ENCODE measurements around the gene CFAP161. TPM values are rescaled to one million over a fixed set of nuclear protein-coding genes. Genes with fewer than 3 reads are reported as not detected.

The CFAP161 gene
- total RNA-seq, 1 experiment from 2014 or later = 0.39 TPM

DNA sequence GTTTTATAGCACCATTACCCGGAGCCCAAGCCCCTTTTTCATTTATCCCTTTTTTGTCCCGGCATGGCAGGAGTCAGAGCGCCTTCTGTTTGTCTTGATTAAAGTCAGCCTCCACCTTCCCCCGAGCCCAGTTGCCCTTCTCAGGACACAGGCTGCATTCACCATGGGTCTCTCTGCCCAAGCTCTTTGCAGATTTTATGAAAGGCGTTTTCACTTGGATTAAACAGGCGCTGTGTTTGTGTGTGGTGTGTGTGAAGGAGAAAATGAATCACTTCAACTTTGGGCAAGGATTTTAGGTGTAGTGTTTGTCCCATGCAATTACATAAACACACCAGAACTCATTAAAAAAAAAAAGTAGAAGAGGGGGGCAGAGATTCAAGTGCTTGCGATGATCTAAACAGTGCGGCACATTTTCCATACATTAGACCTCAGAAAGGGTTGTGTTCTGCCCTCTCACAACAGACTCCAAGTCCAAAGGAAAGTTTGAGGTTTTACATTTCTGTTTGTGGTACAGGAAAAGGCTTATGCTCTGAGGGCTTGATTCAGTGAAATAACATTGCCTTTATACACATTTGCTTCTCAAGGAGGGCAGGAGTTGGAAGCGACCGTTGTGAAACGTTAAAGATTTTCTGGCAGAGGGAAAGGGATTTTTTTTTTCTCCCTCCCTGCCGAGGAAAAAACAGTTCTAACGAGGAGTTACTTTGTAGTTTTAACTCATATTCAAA, 48.1 kb downstream of the CFAP161 start:
- no peak for DNase-seq (ENCODE audit: low read depth)

DNA sequence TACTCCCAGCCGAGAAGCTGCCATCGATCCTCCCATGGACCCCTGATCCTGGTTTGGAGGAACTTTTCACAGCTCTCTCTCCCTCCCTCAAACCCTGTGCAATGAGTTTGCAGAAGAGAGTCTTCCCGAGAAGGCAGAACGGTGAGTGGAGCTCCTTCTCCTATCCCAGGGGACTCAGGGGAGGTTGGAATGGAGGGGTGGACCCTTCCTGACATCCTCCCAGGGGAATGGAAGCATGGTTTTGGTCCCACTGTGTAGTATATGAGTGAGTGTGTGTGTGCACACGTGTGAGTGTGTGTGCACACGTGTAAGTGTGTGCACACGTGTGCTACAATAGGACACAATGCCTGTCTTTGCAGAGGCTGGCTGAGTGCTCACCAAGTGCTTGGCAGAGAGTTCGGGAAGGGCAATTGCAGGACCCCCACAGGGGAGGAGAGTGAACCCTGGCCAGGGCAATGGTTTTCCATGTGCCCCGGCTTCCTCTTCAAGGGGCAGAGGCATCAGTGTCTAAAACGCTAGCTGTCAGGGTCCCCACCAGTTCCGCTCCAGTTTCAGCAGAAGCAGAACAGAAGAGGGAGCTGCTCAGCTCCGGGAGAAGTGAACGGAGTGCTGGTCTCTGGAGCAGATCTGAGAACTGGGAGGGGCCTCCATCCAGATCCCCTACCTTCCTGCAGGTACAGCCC, 48.8 kb downstream of the CFAP161 start:
- no peak for DNase-seq (ENCODE audit: low read depth)

- DNase-seq (ENCODE audit: low read depth) = no peak
These were observed 49.3 kb downstream of the CFAP161 start for GRCh38 chr15:81183439-81183775.

GRCh38 chr15:81184188-81184587, 50.1 kb downstream of the CFAP161 start:
- DNase-seq (ENCODE audit: low read depth) = peak; percentile 35

- no peak for DNase-seq (ENCODE audit: low read depth)
These were observed 51.7 kb downstream of the CFAP161 start for GRCh38 chr15:81185631-81186295.

DNA sequence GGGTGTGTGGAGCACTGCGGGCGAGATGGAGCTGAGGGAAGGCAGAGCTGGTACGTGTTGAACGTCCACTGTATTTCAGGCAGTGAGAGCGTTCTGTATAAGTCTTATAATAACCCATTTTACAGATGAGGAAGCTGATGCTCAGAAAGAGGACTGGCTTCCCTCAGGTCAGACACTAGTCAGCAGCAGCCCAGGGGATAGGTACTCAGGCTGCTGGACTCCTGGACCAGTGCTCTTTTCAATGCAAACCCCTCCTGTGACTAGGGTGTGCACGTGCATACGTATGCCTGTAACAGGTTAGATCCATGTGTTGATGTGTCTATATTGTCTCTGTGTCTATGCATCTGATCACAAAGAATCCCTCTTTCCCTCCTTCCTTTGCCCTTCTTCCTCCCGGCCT, 54.3 kb downstream of the CFAP161 start:
- DNase-seq (ENCODE audit: low read depth) = no peak

DNA sequence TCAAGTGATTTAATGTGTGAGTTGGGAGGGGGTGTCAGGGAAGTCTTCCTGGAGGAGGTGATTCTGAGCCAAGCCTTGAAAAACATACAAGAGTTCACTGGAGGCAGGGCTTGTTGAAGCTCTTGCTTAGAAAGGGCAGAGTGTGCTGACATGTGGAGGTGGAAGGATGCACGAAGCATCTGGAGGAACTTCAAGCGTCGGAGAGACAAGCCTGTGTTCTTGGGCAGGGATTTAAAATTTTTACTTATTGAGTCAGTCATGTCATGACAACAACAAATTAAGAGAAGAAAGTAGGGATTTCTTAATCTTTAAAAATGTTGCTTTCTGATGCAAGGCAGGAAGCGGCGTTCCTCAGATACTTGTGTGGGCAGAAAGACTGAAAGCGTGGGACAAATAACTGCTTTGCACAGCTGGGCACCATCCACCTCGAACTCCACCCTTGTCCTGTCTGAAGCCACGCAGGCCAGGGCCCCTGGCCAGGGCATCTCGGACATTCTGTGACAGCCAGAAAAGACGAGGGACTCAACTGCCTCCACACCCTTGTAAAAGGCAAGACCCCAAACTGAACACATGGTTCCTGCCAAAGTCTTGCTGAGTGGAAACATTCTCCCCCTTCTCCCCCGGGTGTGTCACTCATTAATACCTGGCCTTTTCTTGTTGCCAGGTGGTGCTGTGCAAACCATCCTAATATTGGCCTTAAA, 55.7 kb downstream of the CFAP161 start:
- peak; percentile 21 for DNase-seq (ENCODE audit: low read depth)

- no peak for DNase-seq (ENCODE audit: low read depth)
These were observed 56.9 kb downstream of the CFAP161 start for GRCh38 chr15:81190922-81191507.

GRCh38 chr15:81191701-81192100, 57.6 kb downstream of the CFAP161 start:
- DNase-seq (ENCODE audit: low read depth) = no peak

GRCh38 chr15:81194723-81195122, 60.7 kb downstream of the CFAP161 start:
- no peak for DNase-seq (ENCODE audit: low read depth)

DNA sequence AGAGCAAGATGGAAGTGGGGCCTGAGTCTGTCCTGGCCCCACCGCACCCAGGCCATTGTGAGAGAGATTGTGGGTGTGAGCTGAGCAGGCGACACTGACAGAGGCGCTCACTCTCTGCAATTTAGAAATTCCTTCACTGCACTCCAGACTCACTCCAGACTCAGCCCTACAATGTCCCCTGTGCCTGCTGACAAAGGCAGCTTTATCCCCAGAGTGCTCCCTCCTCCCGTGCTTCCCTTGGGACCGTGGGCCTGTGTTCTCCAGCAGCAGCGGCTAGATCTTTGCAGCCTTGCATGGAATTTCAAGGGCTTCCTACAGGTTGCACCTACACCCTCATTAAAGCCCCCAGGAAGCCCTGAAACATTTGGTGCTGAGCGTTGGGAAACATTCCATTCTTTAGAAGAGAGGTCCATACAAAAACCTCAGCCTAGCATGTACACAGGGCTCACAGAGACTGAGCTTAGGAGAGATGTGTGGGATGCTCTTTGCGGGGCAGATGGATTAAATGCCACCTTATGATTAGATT, 61.3 kb downstream of the CFAP161 start:
- no peak for DNase-seq (ENCODE audit: low read depth)

- no peak for DNase-seq (ENCODE audit: low read depth)
These were observed 62.6 kb downstream of the CFAP161 start, which contains the start of gene IL16 for GRCh38 chr15:81196576-81197254. Gene IL16, plus strand, starts transcription at chr15:81196879. Its CDS starts 28,521 bp downstream, at chr15:81225400.

- no peak for DNase-seq (ENCODE audit: low read depth)
These were observed 63.2 kb downstream of the CFAP161 start for GRCh38 chr15:81197255-81197630.

GRCh38 chr15:81197688-81198281, 63.7 kb downstream of the CFAP161 start:
- no peak for DNase-seq (ENCODE audit: low read depth)

Other genes starting within 250 kb of the CFAP161 start
- gene MESD, start 144.5 kb upstream of the CFAP161 start, total RNA-seq (2014; rRNA removed; shearing (Covaris generic)) = 25.2 and 27.6 TPM in 2 replicates
- gene TLNRD1, start 133.3 kb upstream of the CFAP161 start, total RNA-seq (2014; rRNA removed; shearing (Covaris generic)) = 17.7 and 20.6 TPM in 2 replicates
- gene IL16, start 62.6 kb downstream of the CFAP161 start, total RNA-seq (2014; rRNA removed; shearing (Covaris generic)) = 0.03 and 0.50 TPM in 2 replicates
- gene STARD5, start 189.9 kb downstream of the CFAP161 start, total RNA-seq (2014; rRNA removed; shearing (Covaris generic)) = 1.5 and 2.2 TPM in 2 replicates
- gene TMC3, start 239.9 kb downstream of the CFAP161 start, total RNA-seq (2014; rRNA removed; shearing (Covaris generic)) = not detected in 2 replicates

All from HT1080 (cell line).